Gastrocnemius medialis (tissue), 4 donors: Measurements from ENCODE around the gene MMP11.

Experiments
- POLR2A ChIP-seq, 2 donors: fragments of 450-650 bp; IDR thresholded peaks; one replicate each; pipeline ENCODE4 v1.6.1; 2017; ENCODE audit warnings: antibody characterized with exemption in 2 of 2, mild to moderate bottlenecking in 2 of 2, moderate library complexity in 2 of 2
- TF ChIP-seq, protein P1 (sequence below), 5 experiments: fragments of 450-650 bp in 3 of 5; fragments of 200-600 bp in 2 of 5; sonication (generic) in 2 of 5; IDR thresholded peaks in 4 of 5; conservative IDR thresholded peaks in 1 of 5; 1 replicate in 4 of 5; 2 replicates in 1 of 5; pipeline ENCODE4 v1.5.1; 2016 to 2019; ENCODE audit warnings: antibody characterized with exemption in 5 of 5, mild to moderate bottlenecking in 3 of 5, moderate library complexity in 3 of 5

DNA sequence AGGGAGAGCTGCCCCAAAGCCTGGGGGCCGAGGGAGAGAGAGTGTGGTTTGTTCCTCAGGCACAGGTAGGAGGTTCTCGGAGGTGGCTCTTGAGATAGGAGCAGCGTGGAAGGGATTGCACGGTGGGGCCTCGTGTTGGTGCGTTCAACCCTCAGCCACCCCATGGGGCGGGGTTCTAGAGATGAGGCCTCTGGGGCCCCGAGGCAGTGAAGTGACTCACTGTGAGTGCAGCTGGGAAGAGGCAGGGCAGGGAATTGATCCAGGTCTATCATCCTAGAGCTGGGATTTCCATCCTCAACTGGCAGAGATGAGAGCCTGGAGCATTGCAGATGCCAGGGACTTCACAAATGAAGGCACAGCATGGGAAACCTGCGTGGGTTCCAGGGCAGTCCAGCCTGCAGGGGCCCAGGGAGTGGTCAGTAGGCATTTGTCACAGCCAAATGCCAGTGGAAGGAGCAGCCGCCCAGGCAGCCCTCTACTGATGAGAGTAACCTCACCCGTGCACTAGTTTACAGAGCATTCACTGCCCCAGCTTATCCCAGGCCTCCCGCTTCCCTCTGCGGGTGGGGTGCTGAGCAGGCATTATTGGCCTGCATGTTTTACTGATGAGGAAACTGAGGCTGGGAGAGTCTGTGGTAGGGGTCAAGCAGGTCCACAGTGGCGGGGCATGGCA, 9.0 kb downstream of the MMP11 start:
- TF ChIP-seq, protein P1, sequence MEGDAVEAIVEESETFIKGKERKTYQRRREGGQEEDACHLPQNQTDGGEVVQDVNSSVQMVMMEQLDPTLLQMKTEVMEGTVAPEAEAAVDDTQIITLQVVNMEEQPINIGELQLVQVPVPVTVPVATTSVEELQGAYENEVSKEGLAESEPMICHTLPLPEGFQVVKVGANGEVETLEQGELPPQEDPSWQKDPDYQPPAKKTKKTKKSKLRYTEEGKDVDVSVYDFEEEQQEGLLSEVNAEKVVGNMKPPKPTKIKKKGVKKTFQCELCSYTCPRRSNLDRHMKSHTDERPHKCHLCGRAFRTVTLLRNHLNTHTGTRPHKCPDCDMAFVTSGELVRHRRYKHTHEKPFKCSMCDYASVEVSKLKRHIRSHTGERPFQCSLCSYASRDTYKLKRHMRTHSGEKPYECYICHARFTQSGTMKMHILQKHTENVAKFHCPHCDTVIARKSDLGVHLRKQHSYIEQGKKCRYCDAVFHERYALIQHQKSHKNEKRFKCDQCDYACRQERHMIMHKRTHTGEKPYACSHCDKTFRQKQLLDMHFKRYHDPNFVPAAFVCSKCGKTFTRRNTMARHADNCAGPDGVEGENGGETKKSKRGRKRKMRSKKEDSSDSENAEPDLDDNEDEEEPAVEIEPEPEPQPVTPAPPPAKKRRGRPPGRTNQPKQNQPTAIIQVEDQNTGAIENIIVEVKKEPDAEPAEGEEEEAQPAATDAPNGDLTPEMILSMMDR (IDR thresholded peaks at IDR 0.05 in 4 of 5, conservative IDR thresholded peaks at IDR 0.05 in 1 of 5): no peak
- no peak for TF ChIP-seq POLR2A (IDR thresholded peaks at IDR 0.05)
